WTC11 (cell line): ENCODE measurements around the gene ZNF534. TPM values are rescaled to one million over a fixed set of nuclear protein-coding genes. Genes with fewer than 3 reads are reported as not detected.

ENCODE experiments used
- ATAC-seq: fragments of 200-7000 bp; cut with Tn5 transposase; 2 replicates; pipeline ENCODE4 v1.10.0; 2021; ENCODE audit warnings: mild to moderate bottlenecking, moderate library complexity
- CTCF ChIA-PET: fragments of 300-600 bp; sonication (Branson Sonifier 250); formaldehyde crosslinking; loops from one replicate; lab custom pipeline; 2021; ENCODE audit warnings: antibody characterized with exemption; lab: Charles Lee
- POLR2A ChIA-PET: fragments of 350-600 bp; sonication (Branson Sonifier 250); formaldehyde crosslinking; loops from one replicate; lab custom pipeline; 2021; ENCODE audit warnings: antibody characterized with exemption; lab: Charles Lee
- DNase-seq: peaks from one replicate; pipeline ENCODE4 v3.0.0; 2021; ENCODE audit warnings: low spot score
- H3K27ac Mint-ChIP-seq: 2 replicates; pipeline ENCODE4 v1.8.0; 2021; ENCODE audit warnings: mixed read lengths
- H3K27me3 Mint-ChIP-seq: 2 replicates; pipeline ENCODE4 v1.8.0; 2021; ENCODE audit warnings: low read depth, mild to moderate bottlenecking, moderate library complexity, mixed read lengths
- H3K36me3 Mint-ChIP-seq: 2 replicates; pipeline ENCODE4 v1.8.0; 2021; ENCODE audit warnings: mixed read lengths
- H3K4me1 Mint-ChIP-seq: 2 replicates; pipeline ENCODE4 v1.8.0; 2022; ENCODE audit warnings: mixed read lengths
- H3K4me3 Mint-ChIP-seq: 2 replicates; pipeline ENCODE4 v1.8.0; 2021; ENCODE audit warnings: mild to moderate bottlenecking, moderate library complexity, mixed read lengths
- H3K9me3 Mint-ChIP-seq: 2 replicates; pipeline ENCODE4 v1.8.0; 2021; ENCODE audit warnings: mixed read lengths
- CDX4 ChIP-seq: fragments of 250-450 bp; sonication (Bioruptor Pico); IDR thresholded peaks from 2 replicates; pipeline ENCODE4 v1.9.0; 2021; ENCODE audit warnings: moderate library complexity, mild to moderate bottlenecking, inconsistent platforms, borderline replicate concordance
- ERG ChIP-seq: fragments of 250-450 bp; sonication (Bioruptor Pico); IDR thresholded peaks from 2 replicates; pipeline ENCODE4 v1.8.0; 2021; ENCODE audit warnings: mild to moderate bottlenecking
- HMGA2 ChIP-seq: fragments of 250-450 bp; sonication (Bioruptor Pico); IDR thresholded peaks from 2 replicates; pipeline ENCODE4 v1.4.0; 2021; ENCODE audit warnings: mild to moderate bottlenecking, moderate library complexity
- MXD4 ChIP-seq: fragments of 250-450 bp; sonication (Bioruptor Pico); IDR thresholded peaks from 2 replicates; pipeline ENCODE4 v1.8.0; 2021; ENCODE audit warnings: mild to moderate bottlenecking, moderate library complexity, borderline replicate concordance
- NFYB ChIP-seq: sonication (generic); formaldehyde crosslinking; conservative IDR thresholded peaks from 2 replicates; pipeline ENCODE4 v1.8.0; 2022; ENCODE audit warnings: low read depth, missing genetic modification reagents
- PRDM15 ChIP-seq: sonication (generic); formaldehyde crosslinking; IDR thresholded peaks from 2 replicates; pipeline ENCODE4 v1.8.0; 2022; ENCODE audit warnings: missing genetic modification reagents
- SMAD4 ChIP-seq: sonication (generic); formaldehyde crosslinking; IDR thresholded peaks from 2 replicates; pipeline ENCODE4 v1.8.0; 2022; ENCODE audit warnings: mild to moderate bottlenecking, missing genetic modification reagents
- SOX15 ChIP-seq: fragments of 250-450 bp; sonication (Bioruptor Pico); IDR thresholded peaks from 2 replicates; pipeline ENCODE4 v1.9.0; 2021; ENCODE audit warnings: mild to moderate bottlenecking
- ZMAT4 ChIP-seq: fragments of 250-450 bp; sonication (Bioruptor Pico); IDR thresholded peaks from 2 replicates; pipeline ENCODE4 v1.9.0; 2021; ENCODE audit warnings: mild to moderate bottlenecking
- ZNF138 ChIP-seq: sonication (generic); formaldehyde crosslinking; conservative IDR thresholded peaks from 2 replicates; pipeline ENCODE4 v1.8.1; 2022; ENCODE audit warnings: mild to moderate bottlenecking, moderate library complexity, missing genetic modification reagents
- ZNF219 ChIP-seq: sonication (generic); formaldehyde crosslinking; IDR thresholded peaks from 2 replicates; pipeline ENCODE4 v1.8.0; 2023; ENCODE audit warnings: missing genetic modification reagents, mild to moderate bottlenecking, borderline replicate concordance
- ZNF263 ChIP-seq: sonication (generic); formaldehyde crosslinking; IDR thresholded peaks from 2 replicates; pipeline ENCODE4 v1.8.1; 2022; ENCODE audit warnings: low read depth, mild to moderate bottlenecking, moderate library complexity, missing genetic modification reagents
- ZNF512 ChIP-seq: sonication (generic); formaldehyde crosslinking; IDR thresholded peaks from 2 replicates; pipeline ENCODE4 v1.8.1; 2022; ENCODE audit warnings: missing genetic modification reagents, borderline replicate concordance
- total RNA-seq: library from RNA; stranded (reverse); gene quantifications from 3 replicates; pipeline ENCODE4 v1.2.3, GENCODE V29; 2021
- TF ChIP-seq, protein P1 (sequence below): sonication (generic); formaldehyde crosslinking; IDR thresholded peaks from 2 replicates; pipeline ENCODE4 v1.8.0; 2022; ENCODE audit warnings: mild to moderate bottlenecking, missing genetic modification reagents
- TF ChIP-seq, protein P2 (sequence below): fragments of 250-450 bp; sonication (Bioruptor Pico); IDR thresholded peaks from 2 replicates; pipeline ENCODE4 v2.1.2; 2022; ENCODE audit warnings: mild to moderate bottlenecking, moderate library complexity
- TF ChIP-seq, protein P3 (sequence below): fragments of 250-450 bp; sonication (Bioruptor Pico); IDR thresholded peaks from 2 replicates; pipeline ENCODE4 v1.9.0; 2021; ENCODE audit warnings: mild to moderate bottlenecking
- TF ChIP-seq, protein P4 (sequence below): sonication (generic); formaldehyde crosslinking; IDR thresholded peaks from 2 replicates; pipeline ENCODE4 v1.8.0; 2023; ENCODE audit warnings: missing genetic modification reagents
- TF ChIP-seq, protein P5 (sequence below): sonication (generic); formaldehyde crosslinking; IDR thresholded peaks from 2 replicates; pipeline ENCODE4 v1.8.1; 2022; ENCODE audit warnings: mild to moderate bottlenecking, missing genetic modification reagents, moderate library complexity, borderline replicate concordance

Gene ZNF534
- total RNA-seq, 1 experiment from 2014 or later = 0.42 TPM

- TF ChIP-seq, protein P1, sequence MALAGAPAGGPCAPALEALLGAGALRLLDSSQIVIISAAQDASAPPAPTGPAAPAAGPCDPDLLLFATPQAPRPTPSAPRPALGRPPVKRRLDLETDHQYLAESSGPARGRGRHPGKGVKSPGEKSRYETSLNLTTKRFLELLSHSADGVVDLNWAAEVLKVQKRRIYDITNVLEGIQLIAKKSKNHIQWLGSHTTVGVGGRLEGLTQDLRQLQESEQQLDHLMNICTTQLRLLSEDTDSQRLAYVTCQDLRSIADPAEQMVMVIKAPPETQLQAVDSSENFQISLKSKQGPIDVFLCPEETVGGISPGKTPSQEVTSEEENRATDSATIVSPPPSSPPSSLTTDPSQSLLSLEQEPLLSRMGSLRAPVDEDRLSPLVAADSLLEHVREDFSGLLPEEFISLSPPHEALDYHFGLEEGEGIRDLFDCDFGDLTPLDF = no peak
These were observed 18.7 kb upstream of the ZNF534 start (continued) for GRCh38 chr19:52410276-52410675.

DNA sequence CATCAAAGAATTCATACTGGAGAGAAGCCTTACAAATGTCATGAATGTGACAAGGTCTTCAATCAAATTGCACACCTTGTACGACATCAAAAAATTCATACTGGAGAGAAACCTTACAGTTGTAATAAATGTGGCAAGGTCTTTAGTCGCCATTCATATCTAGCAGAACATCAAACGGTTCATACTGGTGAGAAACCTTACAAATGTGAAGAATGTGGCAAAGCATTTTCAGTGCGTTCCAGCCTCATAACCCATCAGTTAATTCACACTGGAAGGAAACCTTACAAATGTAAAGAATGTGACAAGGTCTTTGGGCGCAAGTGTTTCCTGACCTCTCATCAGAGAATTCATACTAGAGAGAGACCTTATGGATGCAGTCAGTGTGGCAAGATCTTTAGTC, 13.2 kb upstream of the ZNF534 start:
- ChIA-PET CTCF (interaction anchor here (0.7 kb wide), 1 partner anchor 15 kb away, joined by 3 read pairs; no protein-coding TSS in a partner anchor), POLR2A (no interaction called here)
- H3K4me3 Mint-ChIP-seq = no peak overlapping the region
- H3K36me3 Mint-ChIP-seq = peaks cover 76% of the 10 kb centered on the region
- peaks cover 79% of the 10 kb centered on the region for H3K9me3 Mint-ChIP-seq
- H3K4me1 Mint-ChIP-seq = peaks cover 1% of the 10 kb centered on the region; the same call in 1 of the 2 replicates
- TF ChIP-seq NFYB (CRISPR knock-in tag) = no peak
- no peak for TF ChIP-seq ZNF263 (CRISPR knock-in tag)
- no peak for TF ChIP-seq MXD4 (CRISPR knock-in tag)
- no peak for TF ChIP-seq PRDM15
- TF ChIP-seq ZMAT4 (CRISPR knock-in tag) = no peak
- TF ChIP-seq CDX4 (CRISPR knock-in tag) = no peak
- no peak for TF ChIP-seq ZNF512
- no peak for TF ChIP-seq ZNF138 (CRISPR knock-in tag)
- TF ChIP-seq ERG (CRISPR knock-in tag) = no peak
- TF ChIP-seq, protein P2, sequence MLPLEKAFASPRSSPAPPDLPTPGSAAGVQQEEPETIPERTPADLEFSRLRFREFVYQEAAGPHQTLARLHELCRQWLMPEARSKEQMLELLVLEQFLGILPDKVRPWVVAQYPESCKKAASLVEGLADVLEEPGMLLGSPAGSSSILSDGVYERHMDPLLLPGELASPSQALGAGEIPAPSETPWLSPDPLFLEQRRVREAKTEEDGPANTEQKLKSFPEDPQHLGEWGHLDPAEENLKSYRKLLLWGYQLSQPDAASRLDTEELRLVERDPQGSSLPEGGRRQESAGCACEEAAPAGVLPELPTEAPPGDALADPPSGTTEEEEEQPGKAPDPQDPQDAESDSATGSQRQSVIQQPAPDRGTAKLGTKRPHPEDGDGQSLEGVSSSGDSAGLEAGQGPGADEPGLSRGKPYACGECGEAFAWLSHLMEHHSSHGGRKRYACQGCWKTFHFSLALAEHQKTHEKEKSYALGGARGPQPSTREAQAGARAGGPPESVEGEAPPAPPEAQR (CRISPR knock-in tag) = no peak
- no peak for TF ChIP-seq ZNF219 (CRISPR knock-in tag)
- no peak for TF ChIP-seq SOX15 (CRISPR knock-in tag)
- no peak for TF ChIP-seq HMGA2 (CRISPR knock-in tag)
- no peak for TF ChIP-seq SMAD4
- TF ChIP-seq, protein P3, sequence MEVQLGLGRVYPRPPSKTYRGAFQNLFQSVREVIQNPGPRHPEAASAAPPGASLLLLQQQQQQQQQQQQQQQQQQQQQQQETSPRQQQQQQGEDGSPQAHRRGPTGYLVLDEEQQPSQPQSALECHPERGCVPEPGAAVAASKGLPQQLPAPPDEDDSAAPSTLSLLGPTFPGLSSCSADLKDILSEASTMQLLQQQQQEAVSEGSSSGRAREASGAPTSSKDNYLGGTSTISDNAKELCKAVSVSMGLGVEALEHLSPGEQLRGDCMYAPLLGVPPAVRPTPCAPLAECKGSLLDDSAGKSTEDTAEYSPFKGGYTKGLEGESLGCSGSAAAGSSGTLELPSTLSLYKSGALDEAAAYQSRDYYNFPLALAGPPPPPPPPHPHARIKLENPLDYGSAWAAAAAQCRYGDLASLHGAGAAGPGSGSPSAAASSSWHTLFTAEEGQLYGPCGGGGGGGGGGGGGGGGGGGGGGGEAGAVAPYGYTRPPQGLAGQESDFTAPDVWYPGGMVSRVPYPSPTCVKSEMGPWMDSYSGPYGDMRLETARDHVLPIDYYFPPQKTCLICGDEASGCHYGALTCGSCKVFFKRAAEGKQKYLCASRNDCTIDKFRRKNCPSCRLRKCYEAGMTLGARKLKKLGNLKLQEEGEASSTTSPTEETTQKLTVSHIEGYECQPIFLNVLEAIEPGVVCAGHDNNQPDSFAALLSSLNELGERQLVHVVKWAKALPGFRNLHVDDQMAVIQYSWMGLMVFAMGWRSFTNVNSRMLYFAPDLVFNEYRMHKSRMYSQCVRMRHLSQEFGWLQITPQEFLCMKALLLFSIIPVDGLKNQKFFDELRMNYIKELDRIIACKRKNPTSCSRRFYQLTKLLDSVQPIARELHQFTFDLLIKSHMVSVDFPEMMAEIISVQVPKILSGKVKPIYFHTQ = no peak
- TF ChIP-seq, protein P4, sequence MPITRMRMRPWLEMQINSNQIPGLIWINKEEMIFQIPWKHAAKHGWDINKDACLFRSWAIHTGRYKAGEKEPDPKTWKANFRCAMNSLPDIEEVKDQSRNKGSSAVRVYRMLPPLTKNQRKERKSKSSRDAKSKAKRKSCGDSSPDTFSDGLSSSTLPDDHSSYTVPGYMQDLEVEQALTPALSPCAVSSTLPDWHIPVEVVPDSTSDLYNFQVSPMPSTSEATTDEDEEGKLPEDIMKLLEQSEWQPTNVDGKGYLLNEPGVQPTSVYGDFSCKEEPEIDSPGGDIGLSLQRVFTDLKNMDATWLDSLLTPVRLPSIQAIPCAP (CRISPR knock-in tag) = no peak
- TF ChIP-seq, protein P5, sequence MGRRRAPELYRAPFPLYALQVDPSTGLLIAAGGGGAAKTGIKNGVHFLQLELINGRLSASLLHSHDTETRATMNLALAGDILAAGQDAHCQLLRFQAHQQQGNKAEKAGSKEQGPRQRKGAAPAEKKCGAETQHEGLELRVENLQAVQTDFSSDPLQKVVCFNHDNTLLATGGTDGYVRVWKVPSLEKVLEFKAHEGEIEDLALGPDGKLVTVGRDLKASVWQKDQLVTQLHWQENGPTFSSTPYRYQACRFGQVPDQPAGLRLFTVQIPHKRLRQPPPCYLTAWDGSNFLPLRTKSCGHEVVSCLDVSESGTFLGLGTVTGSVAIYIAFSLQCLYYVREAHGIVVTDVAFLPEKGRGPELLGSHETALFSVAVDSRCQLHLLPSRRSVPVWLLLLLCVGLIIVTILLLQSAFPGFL = no peak
- no peak overlapping the region for H3K27ac Mint-ChIP-seq
- DNase-seq = no peak
- H3K27me3 Mint-ChIP-seq = peaks cover 36% of the 10 kb centered on the region
- no peak for ATAC-seq
